Fibroblast of villous mesenchyme (primary cell): ENCODE results near the gene ZHX3. TPM values are rescaled to one million over a fixed set of nuclear protein-coding genes. Genes with fewer than 3 reads are reported as not detected.

Experiments
- DNase-seq: peaks from one replicate; pipeline ENCODE4 v3.0.0-alpha.2; 2010; ENCODE audit warnings: low read depth
- H3K4me3 ChIP-seq: 2 replicates; pipeline ENCODE4 v1.5.1; 2011; ENCODE audit warnings: low read depth, mild to moderate bottlenecking, low read length
- total RNA-seq: library from RNA; depleted of rRNA; stranded (reverse); fragments of >200 nt; gene quantifications from 2 replicates; pipeline ENCODE4 v1.2.3, GENCODE V29; 2012
- TF ChIP-seq, protein P1 (sequence below): IDR thresholded peaks from 2 replicates; pipeline ENCODE4 v1.5.1; 2012; ENCODE audit warnings: low read depth, mild to moderate bottlenecking, low read length; ENCODE audit not compliant: insufficient read depth

ZHX3 gene
- total RNA-seq, 1 donor, result 39.3 TPM

DNA sequence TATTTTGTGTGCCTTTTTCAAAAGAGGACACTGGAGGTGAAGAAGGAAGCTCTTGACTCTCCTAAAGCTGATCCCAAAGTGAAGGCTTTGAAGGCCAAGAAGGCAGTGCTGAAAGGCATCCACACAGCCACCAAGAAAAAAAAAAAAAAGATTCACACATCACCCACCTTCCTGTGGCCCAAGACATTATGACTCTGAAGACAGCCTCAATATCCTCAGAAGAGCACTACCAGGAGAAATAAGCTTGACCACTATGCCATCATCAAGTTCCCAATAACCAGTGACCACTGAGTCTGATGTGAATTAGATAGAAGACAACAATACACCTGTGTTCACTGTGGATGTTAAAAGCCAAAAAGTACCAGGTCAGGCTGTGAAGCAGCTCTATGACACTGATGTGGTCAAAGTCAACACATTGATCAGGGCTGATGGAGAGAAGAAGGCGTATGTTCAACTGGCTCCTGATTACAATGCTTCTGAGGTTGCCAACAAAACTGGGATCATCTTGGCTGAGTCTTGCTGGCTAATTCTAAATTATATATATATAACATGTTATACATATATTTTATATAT lies 120.8 kb downstream of the ZHX3 start:
- H3K4me3 ChIP-seq, result no peak overlapping the region
- TF ChIP-seq, protein P1, sequence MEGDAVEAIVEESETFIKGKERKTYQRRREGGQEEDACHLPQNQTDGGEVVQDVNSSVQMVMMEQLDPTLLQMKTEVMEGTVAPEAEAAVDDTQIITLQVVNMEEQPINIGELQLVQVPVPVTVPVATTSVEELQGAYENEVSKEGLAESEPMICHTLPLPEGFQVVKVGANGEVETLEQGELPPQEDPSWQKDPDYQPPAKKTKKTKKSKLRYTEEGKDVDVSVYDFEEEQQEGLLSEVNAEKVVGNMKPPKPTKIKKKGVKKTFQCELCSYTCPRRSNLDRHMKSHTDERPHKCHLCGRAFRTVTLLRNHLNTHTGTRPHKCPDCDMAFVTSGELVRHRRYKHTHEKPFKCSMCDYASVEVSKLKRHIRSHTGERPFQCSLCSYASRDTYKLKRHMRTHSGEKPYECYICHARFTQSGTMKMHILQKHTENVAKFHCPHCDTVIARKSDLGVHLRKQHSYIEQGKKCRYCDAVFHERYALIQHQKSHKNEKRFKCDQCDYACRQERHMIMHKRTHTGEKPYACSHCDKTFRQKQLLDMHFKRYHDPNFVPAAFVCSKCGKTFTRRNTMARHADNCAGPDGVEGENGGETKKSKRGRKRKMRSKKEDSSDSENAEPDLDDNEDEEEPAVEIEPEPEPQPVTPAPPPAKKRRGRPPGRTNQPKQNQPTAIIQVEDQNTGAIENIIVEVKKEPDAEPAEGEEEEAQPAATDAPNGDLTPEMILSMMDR, result no peak
- no peak for DNase-seq

DNA sequence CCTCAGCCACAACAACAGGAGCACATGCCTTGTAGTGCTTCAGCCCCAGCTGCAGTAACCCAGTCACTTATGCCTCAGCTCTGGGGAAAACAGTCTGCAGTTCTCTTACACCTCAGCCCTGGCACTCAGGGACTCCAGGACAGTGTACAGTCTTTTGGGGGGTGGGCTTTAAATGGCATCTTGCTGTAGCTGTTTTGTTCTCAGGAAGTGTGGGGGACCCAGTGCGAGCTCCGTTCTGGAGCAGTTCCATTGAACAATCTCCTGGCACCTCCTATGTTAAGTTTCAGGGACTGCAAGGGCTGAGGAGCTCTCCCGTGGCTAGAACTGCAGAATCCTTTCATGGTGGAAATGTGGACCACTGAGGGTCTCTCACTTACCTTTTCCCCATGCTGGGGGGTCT lies 125.0 kb downstream of the ZHX3 start:
- no peak overlapping the region for H3K4me3 ChIP-seq
- TF ChIP-seq, protein P1, result no peak
- DNase-seq, result no peak

DNA sequence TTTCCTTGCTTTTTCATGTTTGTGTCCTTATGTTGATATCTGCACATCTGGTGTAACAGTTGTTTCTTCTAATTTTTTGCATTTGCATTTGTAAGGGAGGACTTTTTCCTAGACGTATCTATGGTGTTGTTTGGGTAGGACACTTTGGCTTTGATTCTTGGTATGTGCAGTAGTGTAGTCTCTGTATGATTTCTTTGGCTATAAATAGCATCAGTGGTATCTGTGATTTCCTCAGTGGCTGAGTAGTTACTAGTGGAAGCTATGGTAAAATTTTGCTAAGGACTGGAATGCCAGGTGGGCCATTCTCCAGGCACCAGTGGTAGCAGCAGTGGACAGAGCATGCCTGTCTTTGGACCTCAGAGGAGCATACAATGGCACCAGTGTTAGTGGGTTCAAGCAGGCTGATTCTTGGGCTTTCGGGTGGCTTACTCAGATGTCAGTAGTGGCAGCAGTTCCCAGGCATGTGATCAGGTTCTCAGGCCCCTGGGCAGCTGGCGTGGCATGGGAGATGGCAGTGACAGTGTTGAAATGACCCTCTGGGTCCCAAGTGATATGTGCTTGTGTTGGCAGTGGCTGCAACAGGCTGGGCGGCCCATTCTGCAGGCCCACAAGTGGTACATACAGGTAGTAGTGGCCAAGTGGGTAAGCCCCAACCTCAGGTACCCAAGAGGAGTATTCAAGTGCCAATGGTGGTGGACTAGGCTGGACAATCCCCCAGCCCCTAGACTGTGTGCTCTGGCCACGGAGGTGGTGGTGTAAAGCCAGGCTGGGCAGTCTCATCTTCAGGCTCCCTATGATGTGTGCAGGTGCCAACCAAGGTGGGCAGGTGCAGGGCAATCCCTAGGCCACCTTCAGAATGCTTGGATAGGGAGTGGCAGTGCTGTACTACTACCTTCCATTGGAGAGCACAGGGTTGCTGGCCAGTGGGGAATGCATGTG lies 125.7 kb downstream of the ZHX3 start:
- no peak for DNase-seq

DNA sequence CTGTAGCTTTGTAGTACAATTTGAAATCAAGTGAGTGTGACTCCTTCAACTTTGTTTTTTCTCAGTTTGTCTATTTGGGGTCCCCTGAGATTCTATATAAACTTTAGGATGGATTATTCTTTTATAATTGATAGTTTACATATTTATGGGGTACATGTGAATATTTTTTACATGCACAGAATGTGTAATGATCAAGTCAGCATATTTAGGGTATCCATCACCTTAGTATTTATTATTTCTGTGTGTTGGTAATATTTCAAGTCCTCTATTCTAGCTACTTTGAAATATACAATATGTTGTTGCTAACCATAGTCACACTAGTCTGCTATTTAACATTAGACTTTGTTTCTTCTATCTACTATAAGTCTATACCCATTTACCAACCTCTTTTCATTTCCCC lies 129.9 kb downstream of the ZHX3 start:
- H3K4me3 ChIP-seq, result no peak overlapping the region
- TF ChIP-seq, protein P1, result no peak
- no peak for DNase-seq

More for the DNA sequence above, 125.7 kb downstream of the ZHX3 start:
- H3K4me3 ChIP-seq, result no peak overlapping the region
- TF ChIP-seq, protein P1, result no peak

DNA sequence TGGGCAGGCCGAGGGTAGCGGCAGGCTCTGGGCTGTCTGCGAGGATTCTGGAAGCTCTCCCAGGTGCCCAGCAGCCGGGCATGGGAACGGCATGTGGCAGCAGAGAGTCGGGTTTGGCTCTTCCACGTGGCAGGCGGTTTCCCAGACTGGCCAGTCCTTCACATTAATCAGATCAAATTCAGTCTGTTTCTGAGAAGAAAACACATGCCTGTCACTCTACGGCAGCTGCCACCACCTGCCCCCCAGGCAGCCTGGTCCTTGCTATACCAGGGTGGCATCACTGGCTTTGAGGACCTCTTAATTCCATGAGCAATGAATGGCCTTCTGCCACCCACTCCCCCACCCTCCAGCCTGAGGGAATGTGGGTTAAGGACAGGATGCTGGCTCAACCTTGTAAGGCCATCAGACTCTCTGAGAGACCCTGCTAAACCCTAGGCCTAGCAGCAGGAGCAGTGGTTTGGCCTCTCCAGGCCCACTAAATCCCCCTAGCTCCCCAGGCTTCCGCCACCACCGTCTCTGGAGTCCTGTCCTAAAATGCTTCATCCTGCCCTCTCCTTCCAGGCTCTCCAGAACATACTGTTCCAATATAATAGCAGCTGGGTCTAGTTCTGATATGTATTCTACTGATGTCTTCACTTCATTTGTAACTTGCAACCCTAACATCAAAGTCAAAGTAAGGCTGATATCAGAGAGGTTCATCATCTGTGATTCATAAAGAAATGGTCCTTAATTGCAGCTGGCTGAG lies 132.3 kb downstream of the ZHX3 start:
- no peak for DNase-seq
- H3K4me3 ChIP-seq, result no peak overlapping the region
- TF ChIP-seq, protein P1, result no peak

DNA sequence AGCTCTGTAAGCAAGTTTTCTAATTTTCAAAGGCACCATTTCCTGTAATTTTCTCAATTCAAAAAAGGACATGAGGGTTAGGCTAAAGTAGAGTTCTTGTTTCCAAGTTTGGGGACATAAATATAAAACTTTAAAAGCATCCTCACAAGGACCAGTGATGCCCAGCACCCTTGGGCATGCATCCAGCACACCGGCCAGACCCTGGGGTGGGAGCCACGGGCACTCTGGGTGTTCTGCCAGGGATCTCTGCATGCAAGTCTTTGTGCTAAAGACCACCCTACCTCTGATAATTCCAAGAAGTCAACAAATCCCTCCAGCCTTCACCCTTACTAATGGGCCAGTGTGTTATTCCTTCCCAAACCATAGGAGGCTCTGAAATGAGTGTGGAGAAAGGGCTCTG lies 133.7 kb downstream of the ZHX3 start:
- DNase-seq, result no peak
- H3K4me3 ChIP-seq, result no peak overlapping the region
- TF ChIP-seq, protein P1, result no peak
